ENCODE measurements around the gene SHH.
"Not testable (repeated sequence)": the region's sequence is repeated elsewhere in the genome, so short reads cannot be mapped to it uniquely, and the experiment has no call there.

The SHH gene

GRCh38 chr7:155842496-155843265 is 30.4 kb upstream of the SHH start:
- DNase-seq: no peak

- DNase-seq: no peak
These were observed 28.6 kb upstream of the SHH start for GRCh38 chr7:155840909-155841308.

GRCh38 chr7:155840262-155840885 is 28.1 kb upstream of the SHH start:
- no peak for DNase-seq

GRCh38 chr7:155839461-155839860 is 27.2 kb upstream of the SHH start:
- DNase-seq: no peak

GRCh38 chr7:155838312-155838711 is 26.0 kb upstream of the SHH start:
- not testable (repeated sequence) for DNase-seq

- DNase-seq: no peak
These were observed 24.8 kb upstream of the SHH start for GRCh38 chr7:155837126-155837479.

- DNase-seq: no peak
These were observed 24.2 kb upstream of the SHH start for GRCh38 chr7:155836216-155837125.

GRCh38 chr7:155835446-155836215 is 23.4 kb upstream of the SHH start:
- DNase-seq: no peak

- DNase-seq: no peak
These were observed 22.3 kb upstream of the SHH start for GRCh38 chr7:155834486-155835048.

GRCh38 chr7:155833651-155834050 is 21.4 kb upstream of the SHH start:
- DNase-seq: no peak

GRCh38 chr7:155832581-155832981 is 20.3 kb upstream of the SHH start:
- DNase-seq: no peak

GRCh38 chr7:155831807-155832524 is 19.7 kb upstream of the SHH start:
- no peak for DNase-seq

GRCh38 chr7:155830961-155831806 is 18.9 kb upstream of the SHH start:
- DNase-seq: no peak

- DNase-seq: no peak
These were observed 17.7 kb upstream of the SHH start for GRCh38 chr7:155829796-155830470.

GRCh38 chr7:155825336-155825735 is 13.1 kb upstream of the SHH start:
- no peak for DNase-seq

GRCh38 chr7:155824227-155824886 is 12.1 kb upstream of the SHH start:
- DNase-seq: no peak

- DNase-seq: no peak
These were observed 9.6 kb upstream of the SHH start for GRCh38 chr7:155821851-155822250.

- no peak for DNase-seq
These were observed 8.5 kb upstream of the SHH start for GRCh38 chr7:155820788-155821187.

GRCh38 chr7:155820246-155820645 is 8.0 kb upstream of the SHH start:
- no peak for DNase-seq

GRCh38 chr7:155819186-155819585 is 6.9 kb upstream of the SHH start:
- DNase-seq: no peak
